ENCODE data around the gene GALNT8. TPM values are rescaled to one million over a fixed set of nuclear protein-coding genes. Genes with fewer than 3 reads are reported as not detected.

Gene GALNT8
- total RNA-seq, 4 donors from 2014 or later = 0.29 to 5.8 (median 0.70) TPM; not detected in 1

- Histone ChIP-seq H3K4me3 (no peak overlapping the region), H3K36me3 (no peaks in the 10 kb centered on the region), H3K27me3 (no peaks in the 10 kb centered on the region), H3K4me1 (no peaks in the 10 kb centered on the region), H3K27ac (no peak overlapping the region), H3K9me3 (no peaks in the 10 kb centered on the region)
- no peak for DNase-seq
- intact Hi-C loops (cut with DNase I; ENCODE audit: low total_unique reads) = no loop called here
- TF ChIP-seq CTCF (IDR thresholded peaks at IDR 0.05) (no peak), POLR2A (IDR thresholded peaks at IDR 0.05) (no peak)
Measured at GRCh38 chr12:4723226-4723625, 3.0 kb downstream of the GALNT8 start.

GRCh38 chr12:4725057-4725456 lies 4.9 kb downstream of the GALNT8 start:
- H3K4me3 ChIP-seq = no peak overlapping the region
- TF ChIP-seq POLR2A (IDR thresholded peaks at IDR 0.05) (no peak), CTCF (IDR thresholded peaks at IDR 0.05) (no peak)
- H3K27me3 ChIP-seq = no peaks in the 10 kb centered on the region
- H3K4me1 ChIP-seq = no peaks in the 10 kb centered on the region
- no peak overlapping the region for H3K27ac ChIP-seq
- H3K9me3 ChIP-seq = no peaks in the 10 kb centered on the region
- intact Hi-C loops (cut with DNase I; ENCODE audit: low total_unique reads) = no loop called here
- DNase-seq = no peak
- H3K36me3 ChIP-seq = no peaks in the 10 kb centered on the region

- Histone ChIP-seq H3K9me3 (no peaks in the 10 kb centered on the region), H3K27ac (no peak overlapping the region), H3K27me3 (no peaks in the 10 kb centered on the region), H3K36me3 (no peaks in the 10 kb centered on the region), H3K4me3 (no peak overlapping the region), H3K4me1 (no peaks in the 10 kb centered on the region)
- DNase-seq = no peak
- intact Hi-C loops (cut with DNase I; ENCODE audit: low total_unique reads) = no loop called here
- TF ChIP-seq POLR2A (IDR thresholded peaks at IDR 0.05) = no peak
- no peak for TF ChIP-seq CTCF (IDR thresholded peaks at IDR 0.05)
Measured at GRCh38 chr12:4734625-4735340, 14.6 kb downstream of the GALNT8 start.

GRCh38 chr12:4736091-4736490 lies 15.9 kb downstream of the GALNT8 start:
- H3K9me3 ChIP-seq = no peaks in the 10 kb centered on the region
- intact Hi-C loops (cut with DNase I; ENCODE audit: low total_unique reads) = no loop called here
- H3K27ac ChIP-seq = no peak overlapping the region
- TF ChIP-seq CTCF (IDR thresholded peaks at IDR 0.05) (no peak), POLR2A (IDR thresholded peaks at IDR 0.05) (no peak)
- no peaks in the 10 kb centered on the region for H3K27me3 ChIP-seq
- no peak for DNase-seq
- no peaks in the 10 kb centered on the region for H3K4me1 ChIP-seq
- no peaks in the 10 kb centered on the region for H3K36me3 ChIP-seq
- H3K4me3 ChIP-seq = no peak overlapping the region

- Histone ChIP-seq H3K27ac (no peak overlapping the region), H3K4me1 (no peaks in the 10 kb centered on the region), H3K4me3 (no peak overlapping the region), H3K36me3 (no peaks in the 10 kb centered on the region), H3K27me3 (no peaks in the 10 kb centered on the region), H3K9me3 (no peaks in the 10 kb centered on the region)
- intact Hi-C loops (cut with DNase I; ENCODE audit: low total_unique reads) = no loop called here
- no peak for DNase-seq
- TF ChIP-seq POLR2A (IDR thresholded peaks at IDR 0.05) = no peak
- no peak for TF ChIP-seq CTCF (IDR thresholded peaks at IDR 0.05)
Measured at GRCh38 chr12:4738541-4738940, 18.3 kb downstream of the GALNT8 start.

Data from uterus (tissue), 4 donors.